Measurements from ENCODE around the gene BTF3. TPM values are rescaled to one million over a fixed set of nuclear protein-coding genes. Genes with fewer than 3 reads are reported as not detected.

The BTF3 gene
- total RNA-seq (2022; extraction: Qiagen RNA extraction; ENCODE audit: low read depth) = 1,066 to 1,173 TPM (median 1,102 TPM) in 5 replicates

GRCh38 chr5:73498057-73498992 is at the start of gene BTF3:
BTF3 (plus strand) TSS chr5:73498442; CDS start chr5:73498668, 226 bp downstream.

DNA sequence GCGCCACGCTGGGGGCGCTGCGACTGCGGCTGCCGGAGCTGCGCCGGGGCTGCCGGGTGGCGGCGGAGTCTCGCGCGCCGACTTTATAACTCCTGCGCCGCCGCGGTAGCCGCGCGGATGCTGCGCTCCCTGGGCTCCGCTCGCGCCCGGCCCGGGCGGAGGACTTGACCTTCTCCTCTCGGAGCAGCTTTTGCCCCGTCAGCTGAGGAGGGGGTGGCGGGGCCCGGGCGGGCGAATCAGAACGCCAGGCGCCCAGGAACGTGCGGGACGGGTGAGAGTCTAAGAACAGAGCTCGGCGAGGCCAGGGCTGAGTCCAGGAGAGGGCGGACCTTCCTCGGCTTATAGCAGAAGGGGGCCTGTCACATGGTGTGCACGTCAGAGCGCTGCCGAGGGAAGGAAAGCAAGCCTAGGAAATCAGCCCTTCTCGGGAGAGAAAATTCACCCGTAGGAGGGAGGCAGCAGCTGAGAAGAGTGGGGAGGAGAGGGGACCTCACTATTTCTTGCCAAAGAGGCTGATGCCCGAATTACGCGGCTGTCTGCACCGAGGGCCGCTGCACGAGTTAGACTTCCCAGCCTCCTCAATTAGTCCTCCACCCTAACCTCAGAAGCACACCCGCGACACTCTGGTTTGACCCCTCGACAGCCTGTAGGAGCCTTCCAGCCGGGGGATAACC is 49.6 kb upstream of the BTF3 start, which contains the start of gene FOXD1:
Gene FOXD1, minus strand, starts transcription at position 315 of the 674 bp plus-strand sequence. CDS start 415 bp downstream, outside the sequence.

Other genes with a start within 250 kb of the BTF3 start
- gene FOXD1, start 49.7 kb upstream of the BTF3 start, total RNA-seq (2022; extraction: Qiagen RNA extraction; ENCODE audit: low read depth) = 14.7 to 22.1 TPM (median 19.3 TPM) in 5 replicates
- gene ANKRA2, start 67.2 kb downstream of the BTF3 start, total RNA-seq (2022; extraction: Qiagen RNA extraction; ENCODE audit: low read depth) = 6.7 to 11.8 TPM (median 11.4 TPM) in 5 replicates
- gene UTP15, start 67.3 kb downstream of the BTF3 start, total RNA-seq (2022; extraction: Qiagen RNA extraction; ENCODE audit: low read depth) = 17.8 to 21.7 TPM (median 20.6 TPM) in 5 replicates
- gene ARHGEF28, start 127.8 kb downstream of the BTF3 start, total RNA-seq (2022; extraction: Qiagen RNA extraction; ENCODE audit: low read depth) = 10.2 to 12.3 TPM (median 11.9 TPM) in 5 replicates

All from A549 treated with GW870086 at 1 μM for 4 hours (cell line).